CD14-positive monocyte (primary cell): Measurements from ENCODE around the gene CNGA3. TPM values are rescaled to one million over a fixed set of nuclear protein-coding genes. Genes with fewer than 3 reads are reported as not detected.

ENCODE experiments used
- DNase-seq, 3 donors: peaks; one replicate each; pipeline ENCODE4 v3.0.0-alpha.2; 2011 to 2022
- H2AFZ ChIP-seq: 2 replicates; pipeline ENCODE4 v1.6.0; 2012; ENCODE audit warnings: mild to moderate bottlenecking, low read depth, low read length, inconsistent platforms; ENCODE audit not compliant: insufficient read depth, poor library complexity, severe bottlenecking
- H3K27ac ChIP-seq, 2 donors: 1 replicate in 1 of 2; 2 replicates in 1 of 2; pipeline ENCODE4 v1.5.1; 2012 to 2013; ENCODE audit warnings: low read length in 2 of 2, control low read depth in 1 of 2, inconsistent platforms in 1 of 2, low read depth in 1 of 2, mild to moderate bottlenecking in 1 of 2
- H3K27me3 ChIP-seq, 2 donors: one replicate each; pipeline versions ENCODE4 v1.6.0 to v1.6.1; 2011 to 2013; ENCODE audit warnings: low read length in 2 of 2; ENCODE audit not compliant: control insufficient read depth in 2 of 2, insufficient read depth in 2 of 2
- H3K36me3 ChIP-seq, 2 donors: replicated peaks in 1 of 2; 1 replicate in 1 of 2; 2 replicates in 1 of 2; pipeline versions ENCODE4 v1.5.1 to v1.6.1; 2012 to 2013; ENCODE audit warnings: low read length in 2 of 2, control low read depth in 1 of 2, inconsistent platforms in 1 of 2, mild to moderate bottlenecking in 1 of 2; ENCODE audit not compliant: insufficient read depth in 2 of 2, control insufficient read depth in 1 of 2
- H3K4me1 ChIP-seq, 2 donors: 1 replicate in 1 of 2; 2 replicates in 1 of 2; pipeline versions ENCODE4 v1.5.1 to v1.6.1; 2012 to 2013; ENCODE audit warnings: low read length in 2 of 2, control low read depth in 1 of 2, inconsistent platforms in 1 of 2, mild to moderate bottlenecking in 1 of 2, moderate library complexity in 1 of 2; ENCODE audit not compliant: insufficient read depth in 2 of 2, control insufficient read depth in 1 of 2
- H3K4me2 ChIP-seq: replicated peaks from 2 replicates; pipeline ENCODE3; 2012; ENCODE audit warnings: low read length, moderate library complexity, mild to moderate bottlenecking; ENCODE audit not compliant: poor library complexity, severe bottlenecking; ENCODE audit errors: extremely low read depth
- H3K4me3 ChIP-seq, 3 experiments: fragments of 200-600 bp in 1 of 3; sonication (generic) in 1 of 3; replicated peaks in 1 of 3; 1 replicate in 2 of 3; 2 replicates in 1 of 3; pipeline ENCODE4 v1.5.1; 2011 to 2013; ENCODE audit warnings: low read length in 3 of 3, mild to moderate bottlenecking in 3 of 3, control low read depth in 2 of 3, low read depth in 2 of 3, inconsistent platforms in 1 of 3, moderate library complexity in 1 of 3
- H3K79me2 ChIP-seq: 2 replicates; pipeline ENCODE4 v1.6.0; 2012; ENCODE audit warnings: mild to moderate bottlenecking, control low read depth, inconsistent platforms, low read length, moderate library complexity; ENCODE audit not compliant: insufficient read depth
- H3K9ac ChIP-seq: 2 replicates; pipeline ENCODE4 v1.6.0; 2017; ENCODE audit warnings: low read length, mild to moderate bottlenecking; ENCODE audit not compliant: insufficient read depth, poor library complexity, severe bottlenecking
- H3K9me3 ChIP-seq, 2 donors: replicated peaks in 1 of 2; 1 replicate in 1 of 2; 2 replicates in 1 of 2; pipeline versions ENCODE4 v1.5.1 to v1.6.1; 2012 to 2013; ENCODE audit warnings: low read length in 2 of 2, control low read depth in 1 of 2; ENCODE audit not compliant: control insufficient read depth in 1 of 2, insufficient read depth in 1 of 2
- H4K20me1 ChIP-seq: 2 replicates; pipeline ENCODE4 v1.6.0; 2012; ENCODE audit warnings: mild to moderate bottlenecking, low read length, control low read depth, moderate library complexity; ENCODE audit not compliant: insufficient read depth
- H3K27ac Mint-ChIP-seq, 7 donors: one replicate each; pipeline ENCODE4 v1.8.0; 2020; ENCODE audit warnings: mild to moderate bottlenecking in 7 of 7, mixed read lengths in 7 of 7, moderate library complexity in 6 of 7, inconsistent platforms in 2 of 7
- H3K27me3 Mint-ChIP-seq, 3 donors: one replicate each; pipeline ENCODE4 v1.8.0; 2021 to 2022; ENCODE audit warnings: low read depth in 3 of 3, mild to moderate bottlenecking in 3 of 3, mixed read lengths in 3 of 3, moderate library complexity in 3 of 3, inconsistent platforms in 1 of 3
- H3K36me3 Mint-ChIP-seq, 2 donors: one replicate each; pipeline ENCODE4 v1.8.0; 2020; ENCODE audit warnings: mixed read lengths in 2 of 2, inconsistent platforms in 1 of 2, mild to moderate bottlenecking in 1 of 2
- H3K4me1 Mint-ChIP-seq: one replicate; pipeline ENCODE4 v1.8.0; 2020; ENCODE audit warnings: mild to moderate bottlenecking, mixed read lengths
- H3K4me3 Mint-ChIP-seq, 2 donors: one replicate each; pipeline ENCODE4 v1.8.0; 2020; ENCODE audit warnings: mild to moderate bottlenecking in 2 of 2, mixed read lengths in 2 of 2, moderate library complexity in 1 of 2
- H3K9me3 Mint-ChIP-seq, 7 donors: one replicate each; pipeline ENCODE4 v1.8.0; 2020 to 2022; ENCODE audit warnings: mixed read lengths in 7 of 7, mild to moderate bottlenecking in 6 of 7, moderate library complexity in 6 of 7, inconsistent platforms in 2 of 7
- WGBS: methylation state at CpG from one replicate; pipeline ENCODE4 v1.1.5; 2013; ENCODE audit warnings: missing lambda C conversion rate; ENCODE audit not compliant: insufficient coverage; 5-methylcytosine and 5-hydroxymethylcytosine counted together
- intact Hi-C, 2 donors: fragments of 100-400 bp; cut with micrococcal nuclease; formaldehyde crosslinking; loops; one replicate each; pipeline versions ENCODE4 v1.15.0 to v1.15.1; 2023
- polyA plus RNA-seq, 3 donors: library from polyadenylated mRNA; depleted of rRNA in 1 of 3; unstranded in 2 of 3; stranded (reverse) in 1 of 3; fragments of 300-500 nt in 2 of 3; fragments of >200 nt in 1 of 3; fragmentation: Illumina TruSeq in 2 of 3; gene quantifications; 1 replicate in 2 of 3; 2 replicates in 1 of 3; pipeline ENCODE4 v1.2.3, GENCODE V29; 2012 to 2021
- TF ChIP-seq, protein P1 (sequence below): fragments of 200-600 bp; IDR thresholded peaks from one replicate; pipeline ENCODE4 v1.8.0; 2022; ENCODE audit warnings: antibody characterized with exemption, mild to moderate bottlenecking

CNGA3 gene
- polyA plus RNA-seq, 3 donors: not detected

DNA sequence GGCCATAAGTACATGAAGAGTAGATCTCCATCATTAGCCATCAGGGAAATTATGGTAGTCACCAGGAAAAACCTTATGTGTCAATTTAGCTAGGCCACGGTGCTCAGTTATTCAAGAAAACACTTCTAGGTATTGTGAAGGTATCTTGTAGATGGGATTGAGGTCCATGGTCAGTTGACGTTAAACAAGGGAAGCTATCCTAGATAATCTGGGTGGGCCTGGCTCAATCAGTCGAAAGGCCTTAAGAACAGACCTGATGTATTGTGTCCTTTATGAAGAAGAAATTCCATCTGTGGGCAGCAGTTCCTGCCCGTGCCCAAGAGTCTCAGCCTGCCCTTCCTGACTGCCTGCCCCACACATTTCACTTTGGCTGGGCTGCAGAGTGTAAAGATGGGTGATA lies 16.7 kb upstream of the CNGA3 start:
- peaks cover 5 to 13% (median 8%) of the 10 kb centered on the region in 3 donors for H3K27me3 Mint-ChIP-seq

DNA sequence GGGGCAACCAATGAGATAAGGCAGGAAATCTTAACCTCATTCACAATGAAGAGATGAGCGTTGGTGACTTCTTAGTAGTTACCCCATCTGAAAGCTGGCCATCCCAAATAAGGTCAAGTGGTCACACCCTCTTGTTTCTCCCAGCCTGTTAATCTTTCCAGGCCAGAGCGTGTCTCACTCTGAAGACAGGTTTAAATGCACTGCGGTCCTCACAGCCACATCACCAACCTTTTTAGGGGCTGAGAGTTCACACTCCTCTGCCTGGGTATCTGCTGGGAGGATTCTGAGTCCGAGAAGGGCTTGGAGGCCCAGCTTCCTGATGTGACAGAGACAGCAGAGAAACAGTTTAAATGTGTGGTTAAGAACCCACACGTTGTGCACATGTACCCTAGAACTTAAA lies 13.3 kb upstream of the CNGA3 start:
- Histone ChIP-seq H3K27ac (no peak overlapping the region), H3K79me2 (no peaks in the 10 kb centered on the region), H2AFZ (no peak overlapping the region), H3K4me1 (no peaks in the 10 kb centered on the region), H4K20me1 (no peaks in the 10 kb centered on the region), H3K4me3 (no peak overlapping the region), H3K4me2 (no peak overlapping the region), H3K36me3 (no peaks in the 10 kb centered on the region), H3K27me3 (peaks cover 0 to 12% of the 10 kb centered on the region in 2 donors), H3K9me3 (peaks cover 0 to 2% of the 10 kb centered on the region in 2 donors), H3K9ac (no peak overlapping the region)
- 60% methylated on average over 1 of the region's 5 CpGs for WGBS
- Mint-ChIP-seq H3K36me3 (no peaks in the 10 kb centered on the region), H3K9me3 (peaks cover 0 to 6% (median 3%) of the 10 kb centered on the region in 7 donors), H3K4me1 (no peaks in the 10 kb centered on the region), H3K4me3 (no peak overlapping the region), H3K27me3 (peaks cover 10 to 28% (median 15%) of the 10 kb centered on the region in 3 donors), H3K27ac (no peak overlapping the region)
- DNase-seq: no peak
- intact Hi-C loops: no loop called here
- TF ChIP-seq, protein P1, sequence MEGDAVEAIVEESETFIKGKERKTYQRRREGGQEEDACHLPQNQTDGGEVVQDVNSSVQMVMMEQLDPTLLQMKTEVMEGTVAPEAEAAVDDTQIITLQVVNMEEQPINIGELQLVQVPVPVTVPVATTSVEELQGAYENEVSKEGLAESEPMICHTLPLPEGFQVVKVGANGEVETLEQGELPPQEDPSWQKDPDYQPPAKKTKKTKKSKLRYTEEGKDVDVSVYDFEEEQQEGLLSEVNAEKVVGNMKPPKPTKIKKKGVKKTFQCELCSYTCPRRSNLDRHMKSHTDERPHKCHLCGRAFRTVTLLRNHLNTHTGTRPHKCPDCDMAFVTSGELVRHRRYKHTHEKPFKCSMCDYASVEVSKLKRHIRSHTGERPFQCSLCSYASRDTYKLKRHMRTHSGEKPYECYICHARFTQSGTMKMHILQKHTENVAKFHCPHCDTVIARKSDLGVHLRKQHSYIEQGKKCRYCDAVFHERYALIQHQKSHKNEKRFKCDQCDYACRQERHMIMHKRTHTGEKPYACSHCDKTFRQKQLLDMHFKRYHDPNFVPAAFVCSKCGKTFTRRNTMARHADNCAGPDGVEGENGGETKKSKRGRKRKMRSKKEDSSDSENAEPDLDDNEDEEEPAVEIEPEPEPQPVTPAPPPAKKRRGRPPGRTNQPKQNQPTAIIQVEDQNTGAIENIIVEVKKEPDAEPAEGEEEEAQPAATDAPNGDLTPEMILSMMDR: no peak

More for the DNA sequence above, 16.7 kb upstream of the CNGA3 start:
- Histone ChIP-seq H3K27ac (no peak overlapping the region), H3K9ac (no peak overlapping the region), H3K79me2 (no peaks in the 10 kb centered on the region), H2AFZ (no peak overlapping the region), H3K4me2 (no peak overlapping the region), H4K20me1 (no peaks in the 10 kb centered on the region), H3K4me3 (no peak overlapping the region), H3K9me3 (peaks cover 0 to 5% of the 10 kb centered on the region in 2 donors), H3K4me1 (no peaks in the 10 kb centered on the region), H3K27me3 (peaks cover 0 to 7% of the 10 kb centered on the region in 2 donors), H3K36me3 (no peaks in the 10 kb centered on the region)
- Mint-ChIP-seq H3K36me3 (no peaks in the 10 kb centered on the region), H3K4me1 (no peaks in the 10 kb centered on the region), H3K27ac (no peak overlapping the region), H3K9me3 (peaks cover 0 to 12% (median 9%) of the 10 kb centered on the region in 7 donors), H3K4me3 (no peak overlapping the region)
- no peak for DNase-seq
- intact Hi-C loops: no loop called here
- TF ChIP-seq, protein P1: no peak
- 93% methylated on average over 2 of the region's 4 CpGs for WGBS
